CD4-positive, alpha-beta T cell treated with Interleukin-15 for 4 hours (primary cell): ENCODE measurements around the gene CBFA2T3.
"Not testable (repeated sequence)": the region's sequence is repeated elsewhere in the genome, so short reads cannot be mapped to it uniquely, and the experiment has no call there.

Experiments used
- DNase-seq: peaks from one replicate; pipeline ENCODE4 v3.0.0-alpha.2; 2020; ENCODE audit warnings: low spot score

CBFA2T3 gene

GRCh38 chr16:88906535-88907105 is 70.4 kb downstream of the CBFA2T3 start:
- DNase-seq, result no peak

- DNase-seq, result no peak
These were observed 71.0 kb downstream of the CBFA2T3 start for GRCh38 chr16:88906020-88906419.

GRCh38 chr16:88905563-88905962 is 71.4 kb downstream of the CBFA2T3 start:
- DNase-seq, result no peak

GRCh38 chr16:88904676-88905365 is 72.2 kb downstream of the CBFA2T3 start:
- no peak for DNase-seq

GRCh38 chr16:88903267-88903666 is 73.7 kb downstream of the CBFA2T3 start:
- DNase-seq, result no peak

- DNase-seq, result no peak
These were observed 74.3 kb downstream of the CBFA2T3 start for GRCh38 chr16:88902744-88903143.

GRCh38 chr16:88901718-88902337 is 75.2 kb downstream of the CBFA2T3 start:
- no peak for DNase-seq

GRCh38 chr16:88900662-88901052 is 76.3 kb downstream of the CBFA2T3 start:
- DNase-seq, result no peak

- DNase-seq, result no peak
These were observed 76.9 kb downstream of the CBFA2T3 start for GRCh38 chr16:88899901-88900661.

GRCh38 chr16:88897696-88898425 is 79.1 kb downstream of the CBFA2T3 start:
- no peak for DNase-seq

- no peak for DNase-seq
These were observed 80.6 kb downstream of the CBFA2T3 start for GRCh38 chr16:88896238-88897070.

GRCh38 chr16:88895335-88895734 is 81.7 kb downstream of the CBFA2T3 start:
- DNase-seq, result no peak

GRCh38 chr16:88894681-88895300 is 82.2 kb downstream of the CBFA2T3 start:
- no peak for DNase-seq

GRCh38 chr16:88894266-88894665 is 82.7 kb downstream of the CBFA2T3 start:
- not testable (repeated sequence) for DNase-seq

- DNase-seq, result no peak
These were observed 83.7 kb downstream of the CBFA2T3 start for GRCh38 chr16:88893127-88893968.

- no peak for DNase-seq
These were observed 84.9 kb downstream of the CBFA2T3 start for GRCh38 chr16:88892065-88892464.

- DNase-seq, result no peak
These were observed 85.9 kb downstream of the CBFA2T3 start for GRCh38 chr16:88891083-88891482.

- DNase-seq, result not testable (repeated sequence)
These were observed 87.2 kb downstream of the CBFA2T3 start for GRCh38 chr16:88889702-88890352.
